OCI-LY3 (cell line): Measurements from ENCODE around the gene HOPX.

Experiments
- EZH2phosphoT487 ChIP-seq: fragments of 200-600 bp; shearing (Covaris generic); IDR thresholded peaks from 2 replicates; pipeline ENCODE4 v1.6.1; 2018; ENCODE audit warnings: antibody characterized with exemption, mixed run types, low read depth
- TF ChIP-seq, protein P1 (sequence below): fragments of 200-600, 300-600 bp; sonication (generic); IDR thresholded peaks from 2 replicates; pipeline ENCODE4 v1.5.1; 2014; ENCODE audit warnings: antibody characterized with exemption, low read length, low read depth

DNA sequence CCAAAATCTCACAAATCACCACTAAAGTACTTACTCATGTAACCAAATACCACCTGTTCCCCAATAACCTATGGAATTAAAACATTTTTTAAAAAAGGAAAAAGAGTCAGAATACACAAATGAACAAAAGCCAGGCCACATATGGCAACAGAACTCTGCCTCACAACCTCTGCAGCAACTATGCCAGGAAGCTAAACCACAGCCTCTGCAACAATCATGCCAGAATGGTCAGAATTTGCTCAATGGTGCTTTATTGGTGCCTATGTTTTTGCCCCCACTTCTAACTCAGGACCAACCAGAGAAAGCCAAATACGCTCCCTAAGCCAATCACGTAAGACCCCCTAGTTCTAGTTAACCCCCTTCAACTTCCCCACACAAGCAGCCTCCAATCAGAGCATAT is 69.6 kb downstream of the HOPX start:
- TF ChIP-seq, protein P1, sequence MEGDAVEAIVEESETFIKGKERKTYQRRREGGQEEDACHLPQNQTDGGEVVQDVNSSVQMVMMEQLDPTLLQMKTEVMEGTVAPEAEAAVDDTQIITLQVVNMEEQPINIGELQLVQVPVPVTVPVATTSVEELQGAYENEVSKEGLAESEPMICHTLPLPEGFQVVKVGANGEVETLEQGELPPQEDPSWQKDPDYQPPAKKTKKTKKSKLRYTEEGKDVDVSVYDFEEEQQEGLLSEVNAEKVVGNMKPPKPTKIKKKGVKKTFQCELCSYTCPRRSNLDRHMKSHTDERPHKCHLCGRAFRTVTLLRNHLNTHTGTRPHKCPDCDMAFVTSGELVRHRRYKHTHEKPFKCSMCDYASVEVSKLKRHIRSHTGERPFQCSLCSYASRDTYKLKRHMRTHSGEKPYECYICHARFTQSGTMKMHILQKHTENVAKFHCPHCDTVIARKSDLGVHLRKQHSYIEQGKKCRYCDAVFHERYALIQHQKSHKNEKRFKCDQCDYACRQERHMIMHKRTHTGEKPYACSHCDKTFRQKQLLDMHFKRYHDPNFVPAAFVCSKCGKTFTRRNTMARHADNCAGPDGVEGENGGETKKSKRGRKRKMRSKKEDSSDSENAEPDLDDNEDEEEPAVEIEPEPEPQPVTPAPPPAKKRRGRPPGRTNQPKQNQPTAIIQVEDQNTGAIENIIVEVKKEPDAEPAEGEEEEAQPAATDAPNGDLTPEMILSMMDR, result no peak
- no peak for TF ChIP-seq EZH2phosphoT487
